Hepatocyte (in vitro differentiated cells): ENCODE measurements around the gene ACTG1.

Source experiments
- EZH2phosphoT487 ChIP-seq: fragments of 200-600 bp; sonication (generic); IDR thresholded peaks from one replicate; pipeline ENCODE4 v1.6.1; 2018; ENCODE audit warnings: antibody characterized with exemption, mild to moderate bottlenecking, low read depth, moderate library complexity; ENCODE audit not compliant: unreplicated experiment, severe bottlenecking
- TF ChIP-seq, protein P1 (sequence below): fragments of 200-600 bp; sonication (generic); IDR thresholded peaks from 2 replicates; pipeline ENCODE4 v1.5.1; 2016; ENCODE audit warnings: antibody characterized with exemption, mild to moderate bottlenecking; ENCODE audit not compliant: poor library complexity

GRCh38 chr17:81510785-81511553 lies 1.6 kb downstream of the ACTG1 start:
- TF ChIP-seq, protein P1, sequence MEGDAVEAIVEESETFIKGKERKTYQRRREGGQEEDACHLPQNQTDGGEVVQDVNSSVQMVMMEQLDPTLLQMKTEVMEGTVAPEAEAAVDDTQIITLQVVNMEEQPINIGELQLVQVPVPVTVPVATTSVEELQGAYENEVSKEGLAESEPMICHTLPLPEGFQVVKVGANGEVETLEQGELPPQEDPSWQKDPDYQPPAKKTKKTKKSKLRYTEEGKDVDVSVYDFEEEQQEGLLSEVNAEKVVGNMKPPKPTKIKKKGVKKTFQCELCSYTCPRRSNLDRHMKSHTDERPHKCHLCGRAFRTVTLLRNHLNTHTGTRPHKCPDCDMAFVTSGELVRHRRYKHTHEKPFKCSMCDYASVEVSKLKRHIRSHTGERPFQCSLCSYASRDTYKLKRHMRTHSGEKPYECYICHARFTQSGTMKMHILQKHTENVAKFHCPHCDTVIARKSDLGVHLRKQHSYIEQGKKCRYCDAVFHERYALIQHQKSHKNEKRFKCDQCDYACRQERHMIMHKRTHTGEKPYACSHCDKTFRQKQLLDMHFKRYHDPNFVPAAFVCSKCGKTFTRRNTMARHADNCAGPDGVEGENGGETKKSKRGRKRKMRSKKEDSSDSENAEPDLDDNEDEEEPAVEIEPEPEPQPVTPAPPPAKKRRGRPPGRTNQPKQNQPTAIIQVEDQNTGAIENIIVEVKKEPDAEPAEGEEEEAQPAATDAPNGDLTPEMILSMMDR, result no peak
- no peak for TF ChIP-seq EZH2phosphoT487
